Right lobe of liver (tissue), 6 donors: ENCODE results near the gene PPP1R37. TPM values are rescaled to one million over a fixed set of nuclear protein-coding genes. Genes with fewer than 3 reads are reported as not detected.

Source experiments
- ATAC-seq, 4 donors: fragments of 200-7000 bp; cut with Tn5 transposase; one replicate each; pipeline ENCODE4 v1.9.1; 2020; ENCODE audit warnings: mild to moderate bottlenecking in 4 of 4, moderate library complexity in 4 of 4
- DNase-seq, 3 donors: peaks; one replicate each; pipeline ENCODE4 v3.0.0-alpha.2; 2020
- H3K27ac ChIP-seq, 3 donors: fragments of 200-600 bp; one replicate each; pipeline ENCODE4 v1.8.0; 2022
- H3K27me3 ChIP-seq, 2 donors: fragments of 200-600 bp; one replicate each; pipeline ENCODE4 v1.8.0; 2022
- H3K36me3 ChIP-seq, 4 donors: fragments of 200-600 bp; sonication (generic) in 1 of 4; one replicate each; pipeline versions ENCODE4 v1.5.1 to v1.8.0; 2017 to 2022; ENCODE audit warnings: control low read depth in 1 of 4
- H3K4me1 ChIP-seq, 4 donors: fragments of 200-600 bp; sonication (generic) in 1 of 4; one replicate each; pipeline versions ENCODE4 v1.5.1 to v1.8.0; 2017 to 2022; ENCODE audit warnings: control low read depth in 1 of 4
- H3K4me3 ChIP-seq, 3 donors: fragments of 200-600 bp; one replicate each; pipeline ENCODE4 v1.8.0; 2022
- H3K9me3 ChIP-seq, 4 donors: fragments of 200-600 bp; sonication (generic) in 1 of 4; one replicate each; pipeline versions ENCODE4 v1.5.1 to v1.8.0; 2017 to 2022; ENCODE audit warnings: control low read depth in 1 of 4
- CTCF ChIP-seq, 4 donors: fragments of 200-600 bp in 3 of 4; fragments of 450-650 bp in 1 of 4; IDR thresholded peaks; one replicate each; pipeline versions ENCODE4 v1.5.1 to v1.8.0; 2016 to 2022; ENCODE audit warnings: antibody characterized with exemption in 4 of 4, mild to moderate bottlenecking in 2 of 4
- POLR2A ChIP-seq: fragments of 450-650 bp; IDR thresholded peaks from one replicate; pipeline ENCODE4 v1.6.1; 2017; ENCODE audit warnings: antibody characterized with exemption, mild to moderate bottlenecking
- WGBS: methylation state at CpG from one replicate; pipeline ENCODE4 v1.1.6; 2018; ENCODE audit warnings: low coverage, low lambda C conversion rate; ENCODE audit not compliant: insufficient coverage; ENCODE audit errors: missing lambda C conversion rate; 5-methylcytosine and 5-hydroxymethylcytosine counted together
- intact Hi-C, 2 donors: fragments of 100-400 bp; cut with DNase I; formaldehyde crosslinking; loops; one replicate each; pipeline versions ENCODE4 v1.11.2 to v1.14.1; 2022
- total RNA-seq, 6 experiments: library from RNA; depleted of rRNA in 2 of 6; stranded (reverse); fragments of >200 nt in 2 of 6; fragmentation: NEBNext Ultra II Directional in 3 of 6; extraction: Animal tissue kit (Norgen Biotek cat#: 25700) in 3 of 6; gene quantifications; one replicate each; pipeline versions ENCODE4 v1.1.0 to v1.2.4, GENCODE V29; 2016 to 2023
- donor health status: DM: no; HTN: yes; CAD: no.
- donor health status: DM: no; HTN: no; CAD: no.
- donor health status: DM: no; HTN: no; CAD: no.
- donor health status: DM: no; HTN: yes; CAD: no.
- donor health status: DM: no; HTN: yes; CAD: no.

PPP1R37 gene
- total RNA-seq, 6 experiments from 2014 or later: 10.1 to 14.3 (median 11.0) TPM

- no peaks in the 10 kb centered on the region for H3K27me3 ChIP-seq
- intact Hi-C loops: no loop called here
- no peaks in the 10 kb centered on the region for H3K36me3 ChIP-seq
- H3K9me3 ChIP-seq: no peaks in the 10 kb centered on the region
- H3K4me1 ChIP-seq: peaks cover 0 to 21% (median 4%) of the 10 kb centered on the region in 4 donors
- H3K27ac ChIP-seq: no peak overlapping the region
- TF ChIP-seq POLR2A: no peak
- no peak for TF ChIP-seq CTCF (IDR thresholded peaks at IDR 0.05)
- ATAC-seq (no peak), DNase-seq (no peak)
- 86% methylated on average over 5 of the region's 7 CpGs for WGBS
- no peak overlapping the region for H3K4me3 ChIP-seq
Observed at GRCh38 chr19:45096700-45097099, 3.7 kb downstream of the PPP1R37 start.

GRCh38 chr19:45097450-45097775 lies 4.4 kb downstream of the PPP1R37 start:
- no peak for DNase-seq
- no peaks in the 10 kb centered on the region for H3K36me3 ChIP-seq
- intact Hi-C loops: no loop called here
- H3K27me3 ChIP-seq: no peaks in the 10 kb centered on the region
- no peak for ATAC-seq
- H3K4me1 ChIP-seq: peaks cover 0 to 21% (median 4%) of the 10 kb centered on the region in 4 donors
- no peaks in the 10 kb centered on the region for H3K9me3 ChIP-seq
- TF ChIP-seq CTCF (IDR thresholded peaks at IDR 0.05) (no peak), POLR2A (no peak)
- no peak overlapping the region for H3K4me3 ChIP-seq
- H3K27ac ChIP-seq: no peak overlapping the region
- WGBS: no CpG with 5 or more reads among the region's 7 CpGs

GRCh38 chr19:45097776-45098520 lies 5.0 kb downstream of the PPP1R37 start:
- no CpG with 5 or more reads among the region's 16 CpGs for WGBS
- H3K4me1 ChIP-seq: peaks cover 0 to 21% (median 4%) of the 10 kb centered on the region in 4 donors
- TF ChIP-seq POLR2A (no peak), CTCF (IDR thresholded peaks at IDR 0.05) (no peak)
- ATAC-seq (peak; percentile 21 to 85 (median 22)), DNase-seq (peak in 1 of 3 donors; percentile 73)
- no peaks in the 10 kb centered on the region for H3K9me3 ChIP-seq
- intact Hi-C loops: no loop called here
- H3K27ac ChIP-seq: peak overlapping the region in 1 of 3 donors; percentile 40
- no peaks in the 10 kb centered on the region for H3K27me3 ChIP-seq
- no peaks in the 10 kb centered on the region for H3K36me3 ChIP-seq
- H3K4me3 ChIP-seq: no peak overlapping the region

GRCh38 chr19:45098521-45099466 lies 5.8 kb downstream of the PPP1R37 start:
- Histone ChIP-seq H3K4me3 (no peak overlapping the region), H3K36me3 (no peaks in the 10 kb centered on the region), H3K9me3 (no peaks in the 10 kb centered on the region), H3K4me1 (peaks cover 0 to 18% (median 4%) of the 10 kb centered on the region in 4 donors), H3K27ac (no peak overlapping the region), H3K27me3 (no peaks in the 10 kb centered on the region)
- ATAC-seq: peak in 2 of 4 donors; percentile 7 to 9
- DNase-seq: no peak
- intact Hi-C loops: no loop called here
- WGBS: 54% methylated on average over 7 of the region's 15 CpGs
- no peak for TF ChIP-seq POLR2A
